Hepatocyte (in vitro differentiated cells): ENCODE results near the gene CRTAP. TPM values are rescaled to one million over a fixed set of nuclear protein-coding genes. Genes with fewer than 3 reads are reported as not detected.
A peak's percentile ranks its signal among the peaks of the same experiment; 100 is the strongest.

Source experiments
- DNase-seq: peaks from one replicate; pipeline ENCODE4 v3.0.0-alpha.2; 2016; ENCODE audit warnings: low spot score
- H2AFZ ChIP-seq: fragments of 200-600 bp; sonication (generic); 2 replicates; pipeline ENCODE4 v1.6.0; 2016; ENCODE audit warnings: antibody characterized with exemption, mild to moderate bottlenecking
- H3K27ac ChIP-seq: fragments of 200-600 bp; sonication (generic); 2 replicates; pipeline ENCODE4 v1.5.1; 2016; ENCODE audit warnings: mild to moderate bottlenecking
- H3K27me3 ChIP-seq: fragments of 200-600 bp; sonication (generic); 2 replicates; pipeline ENCODE4 v1.6.1; 2016
- H3K36me3 ChIP-seq: fragments of 200-600 bp; sonication (generic); replicated peaks from 2 replicates; pipeline ENCODE4 v1.5.1; 2016; ENCODE audit warnings: low read depth; ENCODE audit not compliant: insufficient read depth
- H3K4me1 ChIP-seq: fragments of 200-600 bp; sonication (generic); 2 replicates; pipeline ENCODE4 v1.5.1; 2016; ENCODE audit warnings: mild to moderate bottlenecking, moderate library complexity; ENCODE audit not compliant: insufficient read depth
- H3K4me2 ChIP-seq: fragments of 200-600 bp; sonication (generic); 2 replicates; pipeline ENCODE4 v1.6.0; 2016
- H3K4me3 ChIP-seq: fragments of 200-600 bp; sonication (generic); 2 replicates; pipeline ENCODE4 v1.5.1; 2016; ENCODE audit warnings: mild to moderate bottlenecking
- H3K79me2 ChIP-seq: fragments of 200-600 bp; sonication (generic); 2 replicates; pipeline ENCODE4 v1.6.0; 2017; ENCODE audit warnings: mild to moderate bottlenecking
- H3K9me2 ChIP-seq: fragments of 200-600 bp; sonication (generic); replicated peaks from 2 replicates; pipeline ENCODE4 v1.6.0; 2017; ENCODE audit warnings: mild to moderate bottlenecking; ENCODE audit not compliant: insufficient read depth
- H3K9me3 ChIP-seq: fragments of 200-600 bp; sonication (generic); 2 replicates; pipeline ENCODE4 v1.5.1; 2016; ENCODE audit warnings: low read depth, mild to moderate bottlenecking
- H4K20me1 ChIP-seq: fragments of 200-600 bp; sonication (generic); 2 replicates; pipeline ENCODE4 v1.6.0; 2016; ENCODE audit warnings: mild to moderate bottlenecking; ENCODE audit not compliant: insufficient read depth, poor library complexity, severe bottlenecking
- CTCF ChIP-seq: fragments of 200-600 bp; sonication (generic); IDR thresholded peaks from 2 replicates; pipeline ENCODE4 v1.5.1; 2016; ENCODE audit warnings: antibody characterized with exemption, mild to moderate bottlenecking; ENCODE audit not compliant: poor library complexity
- EZH2 ChIP-seq: fragments of 200-600 bp; sonication (generic); IDR thresholded peaks from 2 replicates; pipeline ENCODE4 v1.6.1; 2016; ENCODE audit warnings: antibody characterized with exemption, mild to moderate bottlenecking, borderline replicate concordance
- EZH2phosphoT487 ChIP-seq: fragments of 200-600 bp; sonication (generic); IDR thresholded peaks from one replicate; pipeline ENCODE4 v1.6.1; 2018; ENCODE audit warnings: antibody characterized with exemption, mild to moderate bottlenecking, low read depth, moderate library complexity; ENCODE audit not compliant: unreplicated experiment, severe bottlenecking
- WGBS: methylation state at CpG from one replicate; pipeline ENCODE4 v1.1.6; 2016; ENCODE audit warnings: low lambda C conversion rate; ENCODE audit errors: missing lambda C conversion rate; 5-methylcytosine and 5-hydroxymethylcytosine counted together
- polyA plus RNA-seq: library from polyadenylated mRNA; unstranded; fragments of >200 nt; fragmentation: Nextera tagmentation; extraction: Ambion mirVana; gene quantifications from 2 replicates; pipeline ENCODE4 v1.2.1, GENCODE V29; 2016
- total RNA-seq: library from RNA; depleted of rRNA; stranded (reverse); fragments of >200 nt; gene quantifications from 2 replicates; pipeline ENCODE4 v1.2.3, GENCODE V29; 2014

Gene CRTAP
- total and polyA plus RNA-seq, 2 experiments from 2014 or later, result 127 to 178 TPM

GRCh38 chr3:33165372-33165771 lies 51.6 kb downstream of the CRTAP start:
- H4K20me1 ChIP-seq, result no peaks in the 10 kb centered on the region
- H3K4me2 ChIP-seq, result no peak overlapping the region
- H2AFZ ChIP-seq, result no peak overlapping the region
- TF ChIP-seq EZH2phosphoT487, result no peak
- no peaks in the 10 kb centered on the region for H3K36me3 ChIP-seq
- H3K4me1 ChIP-seq, result no peaks in the 10 kb centered on the region
- H3K27me3 ChIP-seq, result no peaks in the 10 kb centered on the region
- 86% methylated on average over 1 of the region's 1 CpG for WGBS
- DNase-seq, result no peak
- no peak overlapping the region for H3K27ac ChIP-seq
- no peak overlapping the region for H3K4me3 ChIP-seq
- no peaks in the 10 kb centered on the region for H3K79me2 ChIP-seq
- H3K9me3 ChIP-seq, result no peaks in the 10 kb centered on the region
- H3K9me2 ChIP-seq, result no peaks in the 10 kb centered on the region

- no peaks in the 10 kb centered on the region for H3K36me3 ChIP-seq
- H3K79me2 ChIP-seq, result no peaks in the 10 kb centered on the region
- no peak overlapping the region for H3K27ac ChIP-seq
- no peak overlapping the region for H3K4me3 ChIP-seq
- no peak overlapping the region for H3K4me2 ChIP-seq
- no peak overlapping the region for H2AFZ ChIP-seq
- no peaks in the 10 kb centered on the region for H4K20me1 ChIP-seq
- DNase-seq, result no peak
- H3K9me2 ChIP-seq, result no peaks in the 10 kb centered on the region
- WGBS, result 93% methylated on average over 2 of the region's 2 CpGs
- H3K9me3 ChIP-seq, result no peaks in the 10 kb centered on the region
- H3K27me3 ChIP-seq, result no peaks in the 10 kb centered on the region
- H3K4me1 ChIP-seq, result no peaks in the 10 kb centered on the region
- TF ChIP-seq EZH2 (no peak), EZH2phosphoT487 (no peak), CTCF (no peak)
Observed at GRCh38 chr3:33166095-33166494, 52.3 kb downstream of the CRTAP start.

DNA sequence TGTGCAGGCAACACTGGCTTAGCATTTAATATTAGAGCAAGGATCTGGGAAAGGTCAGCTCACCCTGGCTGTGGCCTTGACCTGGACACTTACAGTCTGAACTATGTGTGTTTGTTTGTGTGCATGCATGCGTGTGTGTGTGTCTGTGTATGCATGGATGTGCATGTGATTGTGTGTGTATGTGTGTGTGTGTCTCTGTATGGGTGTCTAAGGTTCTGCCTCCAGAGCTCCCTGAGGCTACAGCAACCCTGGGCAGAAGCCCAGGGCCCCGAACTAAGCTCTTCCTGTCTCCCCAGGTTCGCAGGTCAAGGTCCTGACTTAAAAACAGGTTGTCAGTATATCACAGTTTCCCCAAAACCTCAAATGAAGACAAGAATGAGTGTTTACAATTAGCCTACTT lies 53.5 kb downstream of the CRTAP start:
- no peaks in the 10 kb centered on the region for H3K36me3 ChIP-seq
- H3K27me3 ChIP-seq, result no peaks in the 10 kb centered on the region
- no peaks in the 10 kb centered on the region for H3K79me2 ChIP-seq
- DNase-seq, result no peak
- peaks cover 4% of the 10 kb centered on the region for H3K4me1 ChIP-seq
- H4K20me1 ChIP-seq, result no peaks in the 10 kb centered on the region
- H3K27ac ChIP-seq, result no peak overlapping the region
- H3K4me2 ChIP-seq, result no peak overlapping the region
- H3K9me2 ChIP-seq, result no peaks in the 10 kb centered on the region
- TF ChIP-seq EZH2phosphoT487 (no peak), CTCF (no peak), EZH2 (no peak)
- WGBS, result 80% methylated on average over 3 of the region's 3 CpGs
- H3K4me3 ChIP-seq, result no peak overlapping the region
- no peaks in the 10 kb centered on the region for H3K9me3 ChIP-seq
- peak overlapping the region; percentile 20 for H2AFZ ChIP-seq

- H3K27ac ChIP-seq, result no peak overlapping the region
- TF ChIP-seq EZH2phosphoT487 (no peak), CTCF (no peak), EZH2 (no peak)
- no peaks in the 10 kb centered on the region for H3K79me2 ChIP-seq
- H3K9me2 ChIP-seq, result no peaks in the 10 kb centered on the region
- H3K4me2 ChIP-seq, result no peak overlapping the region
- H3K4me1 ChIP-seq, result peaks cover 4% of the 10 kb centered on the region
- no peaks in the 10 kb centered on the region for H3K36me3 ChIP-seq
- DNase-seq, result no peak
- no peaks in the 10 kb centered on the region for H4K20me1 ChIP-seq
- WGBS, result 57% methylated on average over 3 of the region's 3 CpGs
- H2AFZ ChIP-seq, result peak overlapping the region; percentile 20
- H3K9me3 ChIP-seq, result no peaks in the 10 kb centered on the region
- no peak overlapping the region for H3K4me3 ChIP-seq
- no peaks in the 10 kb centered on the region for H3K27me3 ChIP-seq
Observed at GRCh38 chr3:33167716-33168336, 54.0 kb downstream of the CRTAP start.
